ENCODE data around the gene LCMT2.
"Not testable (repeated sequence)": the region's sequence is repeated elsewhere in the genome, so short reads cannot be mapped to it uniquely, and the experiment has no call there.

Gene LCMT2

DNA sequence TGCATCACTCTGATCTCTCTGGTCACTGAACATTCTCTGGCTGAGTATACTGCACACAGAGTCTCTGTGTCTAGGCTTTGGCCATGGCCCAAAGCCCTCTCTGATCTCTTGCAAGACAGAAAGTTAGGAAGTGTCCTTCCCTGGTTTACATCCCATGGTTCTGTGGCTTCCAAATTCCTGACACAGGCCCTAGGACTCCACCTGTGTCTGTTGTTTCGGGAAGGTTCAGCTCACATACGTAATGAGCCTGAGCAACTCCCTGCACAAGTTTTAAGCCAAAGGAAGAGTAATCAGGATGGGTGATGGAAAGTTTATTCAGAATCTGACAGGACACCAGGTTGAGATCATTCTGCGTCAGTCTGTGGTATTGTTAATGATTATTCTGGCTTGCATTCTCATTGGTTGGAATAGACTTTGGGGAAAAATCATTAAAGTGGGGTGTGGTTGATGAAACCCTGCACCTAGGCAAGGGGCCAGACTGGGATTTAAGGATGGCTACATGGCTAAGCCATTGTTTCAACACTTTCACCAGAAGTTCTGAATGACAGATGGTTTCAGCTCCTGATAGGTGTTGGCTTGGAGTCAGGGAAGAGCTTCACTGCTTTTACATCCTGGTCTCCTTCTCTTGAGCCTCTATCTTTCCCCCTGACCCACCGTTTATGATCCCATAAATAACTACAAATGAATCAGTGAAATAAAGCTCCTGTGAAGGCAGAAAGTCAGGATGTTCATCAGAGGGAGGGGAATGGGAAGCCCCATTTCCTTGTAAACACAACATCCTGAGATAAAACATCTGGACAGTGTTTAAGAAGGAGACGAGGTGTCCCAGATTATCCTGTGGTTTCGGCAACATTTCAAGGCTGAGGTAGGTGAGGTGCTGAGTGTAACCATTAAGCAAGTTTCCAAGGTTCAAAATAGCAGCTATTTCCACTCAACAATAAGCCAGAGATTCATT lies 14.1 kb downstream of the LCMT2 start:
- no peak for DNase-seq (ENCODE audit: low spot score)

DNA sequence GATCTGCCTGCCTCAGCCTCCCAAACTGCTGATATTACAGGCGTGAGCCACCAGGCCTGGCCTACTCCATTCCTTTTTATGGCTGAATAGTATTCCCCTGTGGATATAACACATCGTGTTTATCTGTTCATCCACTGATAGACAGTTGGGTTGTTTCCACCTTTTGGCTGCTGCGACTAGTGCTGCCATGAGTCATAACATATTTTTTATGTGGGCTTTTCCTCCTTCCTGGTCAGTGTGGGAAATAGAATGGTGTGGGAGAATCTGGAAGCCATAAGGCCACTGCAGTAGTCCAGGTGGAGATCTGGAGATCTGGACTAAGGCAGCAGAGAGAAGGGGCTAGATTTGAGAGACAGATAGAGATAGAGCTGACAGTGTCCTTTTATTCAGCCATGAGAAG lies 16.2 kb downstream of the LCMT2 start:
- DNase-seq (ENCODE audit: low spot score), result no peak

DNA sequence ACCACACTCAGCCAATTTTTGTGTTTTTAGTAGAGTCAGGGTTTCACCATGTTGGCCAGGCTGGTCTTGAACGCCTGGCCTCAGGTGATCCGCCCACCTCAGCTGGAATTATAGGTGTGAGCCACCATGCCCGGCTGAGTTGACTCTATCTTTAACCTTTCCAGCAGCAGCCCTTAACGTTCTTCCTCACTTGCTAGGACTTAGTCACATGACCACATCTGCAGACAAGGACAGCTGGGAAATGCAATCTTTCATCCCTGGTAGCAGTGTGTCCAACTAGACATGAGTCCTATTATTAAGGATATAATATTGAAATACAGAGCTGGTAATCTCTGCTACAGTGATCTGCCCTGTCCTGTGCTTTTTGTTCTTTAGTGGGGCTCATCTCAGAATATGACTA lies 18.0 kb downstream of the LCMT2 start:
- DNase-seq (ENCODE audit: low spot score), result no peak

DNA sequence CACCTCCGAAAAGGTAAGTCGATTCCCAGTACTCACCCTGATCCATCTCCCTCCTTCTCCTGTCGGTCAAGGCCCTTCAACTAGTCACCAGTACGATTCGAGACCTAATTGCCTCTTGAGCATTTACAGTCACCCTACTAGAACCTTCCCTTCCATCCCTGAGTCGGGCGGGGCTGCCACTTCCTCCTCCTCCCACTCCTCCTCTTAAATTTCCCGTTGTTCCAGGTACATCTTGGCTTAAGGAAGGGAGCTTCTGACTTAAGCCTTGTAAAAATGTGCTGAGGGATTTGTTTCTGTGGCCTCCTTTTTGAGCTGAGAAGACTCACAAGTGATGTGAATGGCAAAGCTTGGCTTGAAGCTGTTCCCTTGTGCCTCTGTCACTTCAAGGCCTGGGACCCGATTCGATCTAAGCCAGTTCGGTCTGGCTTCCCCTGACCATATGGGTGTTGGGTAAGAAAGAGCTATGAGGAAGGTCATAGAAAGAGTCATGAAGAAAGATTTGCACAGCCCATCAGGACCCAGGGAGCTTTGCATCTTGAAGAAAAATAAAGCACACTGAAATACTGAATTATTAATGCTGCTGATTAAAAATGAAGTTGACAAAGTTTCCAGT lies 28.1 kb downstream of the LCMT2 start, which contains the start of gene TGM7:
TSS of gene TGM7 (minus strand) at position 51 of the 613 bp plus-strand sequence.
- DNase-seq (ENCODE audit: low spot score), result no peak

DNA sequence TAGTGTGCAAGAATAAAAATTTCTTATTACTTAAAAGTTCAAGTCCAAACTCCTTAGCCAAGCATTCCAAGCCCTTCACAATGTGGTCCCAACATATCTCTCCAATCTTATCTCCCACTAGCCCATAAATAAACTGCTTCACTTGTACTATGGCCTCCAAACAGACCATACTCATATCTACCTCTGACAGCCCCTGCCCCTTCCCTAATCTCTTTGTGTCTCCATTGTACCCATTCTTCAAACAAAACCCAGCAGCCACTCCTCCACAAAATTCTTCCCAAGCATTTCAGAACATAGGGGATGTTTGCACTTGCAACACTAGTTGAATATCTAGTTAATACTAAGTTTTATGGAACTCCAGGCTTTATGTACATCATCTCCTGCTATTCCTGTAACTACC lies 30.5 kb downstream of the LCMT2 start:
- no peak for DNase-seq (ENCODE audit: low spot score)

DNA sequence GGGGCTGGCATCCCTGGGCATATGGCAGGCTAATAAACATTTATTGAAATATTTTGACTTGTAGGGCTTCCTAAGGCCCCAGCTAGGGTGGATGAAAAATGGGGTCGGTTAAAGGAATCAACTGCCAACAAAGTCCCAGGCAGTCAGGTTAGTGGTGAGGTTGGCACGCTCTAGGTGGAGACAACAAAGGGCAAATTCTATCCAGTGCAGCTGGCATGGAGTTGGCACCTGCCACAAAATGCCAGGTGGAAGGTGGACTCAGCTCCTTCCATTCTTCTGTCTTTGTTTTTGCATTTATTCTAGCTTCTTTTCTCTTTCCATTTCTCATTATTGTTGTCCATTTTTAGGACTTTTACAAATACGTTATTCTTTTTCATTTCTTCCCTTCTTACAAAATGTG lies 31.0 kb downstream of the LCMT2 start:
- DNase-seq (ENCODE audit: low spot score), result no peak

DNA sequence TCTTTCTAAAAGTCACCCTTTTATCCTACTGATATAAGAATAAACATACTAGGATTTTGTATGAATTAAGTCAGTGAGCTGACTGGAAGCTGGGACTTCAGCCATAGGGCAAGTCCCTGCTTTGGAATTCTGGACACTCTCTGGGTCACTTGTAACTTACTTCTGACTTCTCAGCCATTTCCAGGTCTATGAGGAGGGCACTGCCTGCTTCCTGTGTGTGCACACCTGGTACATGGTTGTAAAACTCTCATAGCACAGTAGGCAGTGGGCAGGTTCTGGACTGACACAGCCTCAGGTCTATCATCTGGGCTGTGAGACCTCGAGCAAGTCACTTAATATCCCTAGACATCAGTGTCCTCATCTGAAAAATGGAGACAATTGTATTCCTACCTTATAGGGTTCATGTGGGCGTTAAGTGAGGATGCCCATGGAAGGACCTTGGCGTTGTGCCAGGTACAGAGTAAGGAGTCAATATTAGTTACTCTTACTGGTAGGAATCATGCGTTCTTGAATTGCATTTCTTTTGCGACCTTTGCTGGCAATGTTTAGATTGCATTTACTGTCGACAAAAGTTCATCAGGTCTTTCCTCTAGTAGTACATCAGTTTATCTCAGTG lies 36.2 kb downstream of the LCMT2 start:
- no peak for DNase-seq (ENCODE audit: low spot score)

DNA sequence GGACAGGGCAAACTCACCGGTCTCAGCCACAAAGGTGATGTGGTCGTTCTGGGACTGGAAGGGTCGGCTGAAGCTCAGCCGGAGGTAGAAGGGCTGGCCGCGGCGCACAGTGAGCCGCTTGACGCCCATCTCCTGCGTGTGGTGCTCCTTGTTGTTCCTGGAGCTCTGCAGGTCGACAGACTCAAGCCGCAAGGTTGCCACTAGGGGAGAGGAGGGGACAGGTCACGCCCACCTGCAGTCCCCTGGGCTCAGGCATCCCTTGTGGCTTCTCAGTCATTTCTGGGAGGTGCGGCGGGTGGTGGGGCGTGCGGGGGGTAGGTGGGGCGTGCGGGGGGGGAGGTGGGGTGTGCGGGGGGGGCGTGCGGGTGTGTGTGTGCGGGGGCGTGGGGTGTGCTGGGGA lies 36.9 kb downstream of the LCMT2 start:
- DNase-seq (ENCODE audit: low spot score), result no peak

DNA sequence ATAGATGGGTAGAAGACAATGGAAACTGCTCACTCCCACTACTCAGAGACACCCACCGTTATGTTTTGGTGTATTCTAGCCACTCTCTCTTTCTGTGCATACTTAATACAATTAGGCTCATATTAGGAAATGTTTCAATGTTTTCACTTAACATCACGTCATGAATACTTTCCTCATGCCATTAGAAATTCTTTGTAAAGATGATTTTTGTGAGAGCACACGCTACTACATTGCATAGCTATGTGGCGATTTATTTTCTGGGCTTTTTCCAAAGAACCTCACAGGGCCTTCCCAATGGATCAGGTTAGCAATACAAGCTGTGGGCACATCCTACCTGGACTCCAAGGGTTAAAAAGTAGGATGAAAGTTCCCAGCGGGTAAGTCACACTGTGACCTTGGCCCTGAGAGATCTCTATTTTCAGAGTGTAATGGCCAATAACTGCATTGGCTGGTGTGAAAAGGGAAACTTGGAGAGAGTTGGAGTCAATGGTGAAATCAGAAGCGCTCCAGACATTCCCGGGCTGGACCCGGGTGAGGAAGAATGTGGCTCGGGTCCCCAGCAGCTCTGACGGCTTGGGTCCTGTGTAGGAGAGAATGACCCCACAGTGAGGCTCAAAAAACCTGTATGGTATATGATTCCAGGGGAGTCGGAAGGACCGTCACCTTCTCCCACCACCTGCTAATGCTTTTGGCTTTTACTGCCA lies 37.8 kb downstream of the LCMT2 start:
- DNase-seq (ENCODE audit: low spot score), result no peak

DNA sequence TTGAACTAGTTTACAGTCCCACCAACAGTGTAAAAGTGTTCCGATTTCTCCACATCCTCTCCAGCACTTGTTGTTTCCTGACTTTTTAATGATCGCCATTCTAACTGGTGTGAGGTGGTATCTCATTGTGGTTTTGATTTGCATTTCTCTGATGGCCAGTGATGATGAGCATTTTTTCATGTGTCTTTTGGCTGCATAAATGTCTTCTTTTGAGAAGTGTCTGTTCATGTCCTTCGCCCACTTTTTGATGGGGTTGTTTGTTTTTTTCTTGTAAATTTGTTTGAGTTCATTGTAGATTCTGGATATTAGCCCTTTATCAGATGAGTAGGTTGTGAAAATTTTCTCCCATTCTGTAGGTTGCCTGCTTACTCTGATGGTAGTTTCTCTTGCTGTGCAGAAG lies 40.7 kb downstream of the LCMT2 start:
- not testable (repeated sequence) for DNase-seq (ENCODE audit: low spot score)

DNA sequence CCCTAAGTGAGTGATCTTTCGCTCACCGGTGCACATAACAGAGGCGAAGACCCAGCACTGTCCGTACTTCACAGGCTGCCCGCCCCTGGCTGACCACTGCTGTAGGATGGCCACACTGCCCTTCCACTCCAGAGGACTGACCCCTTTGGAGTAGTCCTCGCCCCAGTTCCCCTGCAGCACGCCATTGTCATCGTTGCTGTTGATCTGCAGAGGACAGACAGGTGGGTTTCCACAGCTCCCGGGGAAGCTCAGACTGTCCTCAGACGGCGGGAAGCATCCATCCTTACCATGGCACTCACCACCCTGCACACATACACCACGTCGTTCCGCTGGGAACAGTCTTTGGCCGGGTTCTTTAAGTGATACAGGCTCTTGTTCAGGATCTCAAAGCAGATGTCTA lies 43.1 kb downstream of the LCMT2 start:
- no peak for DNase-seq (ENCODE audit: low spot score)

DNA sequence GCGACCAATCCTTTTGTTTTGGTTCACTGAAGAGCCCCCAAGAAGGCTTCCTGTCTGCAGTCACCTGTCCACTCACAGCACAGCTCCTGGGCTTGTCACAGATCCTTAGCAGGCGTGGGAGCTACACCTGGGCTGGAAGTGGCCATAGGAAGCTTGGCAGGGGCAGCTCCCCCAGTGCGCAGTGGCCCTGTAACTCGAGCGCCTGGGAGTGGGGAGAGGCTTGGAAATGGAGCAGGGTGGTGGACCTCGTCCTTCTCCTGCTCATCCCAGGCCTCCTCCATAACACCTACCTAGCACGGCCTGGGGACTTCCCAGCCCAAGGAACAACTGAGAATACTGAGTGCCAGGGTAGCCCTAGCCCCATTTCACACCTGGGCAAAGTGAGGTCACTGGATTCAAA lies 44.3 kb downstream of the LCMT2 start:
- DNase-seq (ENCODE audit: low spot score), result no peak

DNA sequence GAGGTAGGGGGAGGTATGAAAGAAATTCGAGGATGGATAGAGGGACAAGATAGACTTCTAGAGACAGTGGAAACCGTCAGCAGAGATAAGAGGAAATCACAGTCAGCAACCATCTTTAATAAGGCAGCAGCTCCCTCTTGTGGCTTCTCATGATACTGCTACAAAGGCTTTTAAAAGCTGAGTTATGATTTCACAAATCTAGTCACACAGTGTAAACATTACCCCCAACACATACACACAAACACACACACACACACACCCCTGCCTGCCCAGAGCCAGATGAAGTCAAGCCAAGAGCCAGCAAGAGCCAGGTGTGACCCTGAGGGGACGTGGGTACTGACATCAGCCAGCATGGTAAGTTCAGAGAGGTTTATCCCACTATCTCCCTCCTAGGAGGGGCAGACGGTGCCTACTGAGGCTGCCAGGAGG lies 44.8 kb downstream of the LCMT2 start:
- DNase-seq (ENCODE audit: low spot score), result peak; percentile 87

DNA sequence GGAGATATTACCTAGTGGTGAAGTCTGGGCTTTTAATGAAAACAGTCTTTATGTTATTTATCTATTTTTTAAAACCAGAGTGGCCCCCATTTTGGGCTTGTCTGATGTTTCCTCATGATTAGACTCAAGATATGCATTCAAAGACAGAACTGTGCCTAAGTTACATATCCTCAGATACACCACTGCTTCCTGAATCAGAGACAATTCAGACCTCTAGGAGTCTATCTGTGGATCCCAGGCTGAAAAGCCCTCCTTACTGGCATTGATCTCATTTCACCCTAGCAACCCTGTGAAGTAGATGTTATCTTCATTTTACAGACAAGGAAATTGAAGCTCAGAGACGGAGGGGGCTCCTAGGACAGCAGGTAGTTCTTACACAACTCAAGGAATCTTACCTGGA lies 46.8 kb downstream of the LCMT2 start:
- DNase-seq (ENCODE audit: low spot score), result no peak

DNA sequence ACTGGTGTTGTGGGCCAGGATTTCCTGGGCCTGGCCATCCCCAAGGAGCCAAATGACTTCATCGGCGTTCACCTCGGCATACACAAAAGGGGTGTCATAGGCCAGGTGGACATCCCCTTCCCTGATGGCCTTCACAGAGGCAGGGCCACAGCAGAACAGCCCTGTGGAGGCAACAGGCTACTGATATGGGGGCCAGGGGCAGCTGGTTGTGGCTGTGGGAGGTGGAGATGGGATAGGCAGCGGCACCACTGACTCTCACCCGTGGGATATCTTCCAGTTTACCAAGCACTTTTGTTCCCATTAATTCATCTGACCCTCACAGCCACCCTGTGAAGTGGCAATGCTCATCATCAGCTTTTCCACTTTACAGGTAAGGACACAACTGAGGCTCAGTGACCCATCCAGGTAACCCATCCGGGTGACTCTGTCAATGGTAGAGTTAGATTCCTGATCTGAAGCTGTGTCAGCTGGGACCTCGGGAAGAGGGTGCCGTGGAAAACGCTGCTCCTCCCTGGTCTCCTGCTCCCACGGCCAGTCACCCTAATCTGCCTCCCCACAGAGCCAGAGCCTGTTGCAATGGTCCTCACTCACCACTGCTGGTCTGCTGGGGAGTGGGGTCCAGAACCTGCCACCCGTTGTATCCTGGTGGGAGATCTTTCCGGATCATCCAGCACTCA lies 48.3 kb downstream of the LCMT2 start:
- no peak for DNase-seq (ENCODE audit: low spot score)

DNA sequence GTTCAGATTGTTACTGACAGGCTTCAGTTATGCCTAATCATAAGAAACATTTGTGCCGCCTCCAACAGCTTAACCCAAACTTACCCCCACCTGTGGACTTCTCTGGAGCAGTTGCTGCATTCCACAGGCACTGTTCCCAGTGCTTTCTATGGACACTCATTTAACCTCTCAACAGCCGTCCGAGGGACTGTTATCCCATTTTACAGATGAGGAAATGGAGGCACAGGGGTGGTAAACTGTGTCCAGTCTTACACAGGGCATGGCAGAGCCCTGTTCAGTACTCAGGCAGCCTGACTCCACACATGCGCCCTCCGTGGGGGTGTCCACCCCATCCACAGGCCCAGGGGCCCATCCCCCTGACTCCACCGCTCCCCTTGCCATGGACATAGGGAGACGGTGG lies 49.4 kb downstream of the LCMT2 start:
- DNase-seq (ENCODE audit: low spot score), result no peak

DNA sequence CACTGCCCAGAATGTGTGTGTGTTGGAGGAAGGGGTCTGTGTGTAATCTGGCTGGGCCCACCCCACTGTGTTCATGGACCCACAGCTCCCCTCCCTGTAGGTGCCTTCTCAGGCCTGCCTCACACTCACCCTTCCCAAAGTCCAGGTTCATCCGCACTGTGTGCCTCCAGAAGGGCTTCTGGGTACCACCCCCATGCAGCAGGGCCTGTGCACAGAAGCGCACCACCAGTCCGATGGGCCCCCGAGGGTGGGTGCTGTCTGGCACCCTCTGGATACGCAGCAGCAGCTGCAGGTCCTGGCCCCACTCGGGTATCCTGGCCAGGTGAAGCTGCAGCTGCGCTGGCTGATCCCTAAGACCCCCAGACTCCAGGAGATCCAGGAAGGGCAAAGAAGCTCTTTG lies 50.9 kb downstream of the LCMT2 start:
- DNase-seq (ENCODE audit: low spot score), result no peak

DNA sequence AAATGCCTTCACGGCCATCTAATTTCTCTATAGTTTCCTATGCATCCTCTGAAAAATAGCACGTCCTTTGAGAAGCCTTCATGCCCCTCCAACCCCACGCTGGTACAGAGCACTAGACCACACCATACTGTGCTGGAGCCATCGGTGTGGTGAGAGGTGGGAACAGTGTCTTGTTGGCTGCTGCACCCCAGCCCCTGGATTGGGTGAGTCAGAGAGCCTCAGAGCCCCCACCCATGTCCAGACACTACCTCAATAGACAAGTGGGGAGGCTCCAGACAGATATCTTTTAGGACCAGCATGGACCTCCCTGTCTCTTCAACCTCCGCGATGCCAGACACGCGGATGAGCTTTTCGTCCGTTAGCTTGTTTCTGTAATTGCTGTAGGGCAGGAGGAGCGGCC lies 51.5 kb downstream of the LCMT2 start:
- no peak for DNase-seq (ENCODE audit: low spot score)

DNA sequence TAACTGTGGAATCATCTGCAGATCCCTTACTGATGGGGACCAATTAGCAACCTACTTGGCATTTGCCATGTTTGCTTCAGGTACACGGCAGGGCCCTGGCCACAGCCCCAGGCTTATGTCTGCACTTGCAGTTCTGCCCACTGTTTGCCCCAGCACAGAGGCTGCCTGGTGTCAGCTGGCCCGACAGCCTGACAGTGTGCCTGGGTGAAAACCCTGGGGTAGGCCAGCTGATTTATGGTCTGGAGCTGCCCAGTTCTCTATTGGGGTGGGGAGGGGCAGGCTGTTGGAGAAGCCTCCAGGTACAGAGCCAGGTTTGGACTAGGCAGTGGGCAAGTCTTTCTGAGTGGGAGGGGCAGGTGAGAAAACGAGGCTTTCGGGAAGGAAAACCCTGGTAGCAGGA lies 52.5 kb downstream of the LCMT2 start:
- DNase-seq (ENCODE audit: low spot score), result no peak

DNA sequence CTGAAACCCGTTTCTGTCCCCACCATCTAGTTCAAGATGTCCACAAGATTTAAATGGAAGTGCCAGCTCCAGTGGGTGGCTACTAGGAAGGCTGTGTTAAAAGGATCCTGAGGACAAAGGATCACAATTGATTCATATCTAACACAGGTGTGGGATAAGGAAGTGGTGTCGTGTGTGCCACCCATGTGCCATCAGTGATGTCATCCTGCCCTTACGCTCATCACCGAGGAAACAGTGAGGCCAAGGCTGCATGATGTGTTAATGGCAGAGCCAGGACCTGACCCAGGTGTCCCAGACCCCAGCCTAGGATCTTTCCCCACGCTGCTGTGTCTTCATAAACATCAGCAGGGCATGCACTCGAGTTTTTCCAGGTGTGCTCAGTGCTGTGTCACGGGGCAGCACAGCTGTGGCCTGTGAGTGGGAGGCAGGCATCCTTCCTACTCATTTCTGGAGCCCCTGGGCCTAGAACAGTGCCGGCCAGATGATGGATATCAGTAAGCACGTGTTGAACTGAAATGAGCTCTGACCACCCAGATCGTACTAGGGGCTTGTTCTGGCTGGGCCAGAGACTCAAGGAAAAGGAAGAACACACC lies 53.0 kb downstream of the LCMT2 start:
- no peak for DNase-seq (ENCODE audit: low spot score)

DNA sequence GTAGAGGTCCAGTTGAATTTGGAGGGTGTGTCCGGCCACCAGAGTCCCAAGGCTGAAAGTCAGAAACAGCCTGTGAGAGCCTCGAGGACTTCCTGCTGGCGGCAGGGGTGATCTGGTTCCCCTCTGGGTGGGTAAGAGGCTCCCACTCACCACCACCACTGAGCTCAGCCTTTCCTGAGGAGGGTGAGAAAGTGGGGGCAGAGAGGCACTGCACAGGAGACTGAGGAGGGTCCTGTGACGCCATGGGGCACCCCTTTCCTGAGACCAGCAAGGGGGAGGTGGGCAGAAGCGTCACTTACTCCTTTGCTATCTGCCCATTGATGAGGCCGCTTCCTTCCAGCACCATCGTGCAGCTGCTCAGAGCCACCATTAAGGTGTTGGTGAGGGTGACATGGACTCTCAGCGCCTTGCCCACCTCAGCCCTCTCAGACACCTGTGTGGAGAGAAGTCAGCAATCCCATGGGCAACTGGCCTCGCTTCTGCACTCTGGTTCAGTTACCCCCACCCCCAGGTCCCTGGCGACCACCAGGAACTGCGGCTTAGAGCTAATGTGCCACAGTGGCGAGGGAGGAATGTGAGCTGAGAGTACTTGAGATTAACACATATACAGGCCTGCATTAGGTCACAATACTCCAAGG lies 53.7 kb downstream of the LCMT2 start:
- DNase-seq (ENCODE audit: low spot score), result no peak

Measured in NAMALWA (cell line).